Measurements from ENCODE around the gene MSH5.
A peak's percentile ranks its signal among the peaks of the same experiment; 100 is the strongest.
"Not testable (repeated sequence)": the region's sequence is repeated elsewhere in the genome, so short reads cannot be mapped to it uniquely, and the experiment has no call there.

MSH5 gene

GRCh38 chr6:31781244-31782125 is 41.7 kb downstream of the MSH5 start:
- no peak for DNase-seq

GRCh38 chr6:31782126-31782855 is 42.5 kb downstream of the MSH5 start:
- DNase-seq: no peak

DNA sequence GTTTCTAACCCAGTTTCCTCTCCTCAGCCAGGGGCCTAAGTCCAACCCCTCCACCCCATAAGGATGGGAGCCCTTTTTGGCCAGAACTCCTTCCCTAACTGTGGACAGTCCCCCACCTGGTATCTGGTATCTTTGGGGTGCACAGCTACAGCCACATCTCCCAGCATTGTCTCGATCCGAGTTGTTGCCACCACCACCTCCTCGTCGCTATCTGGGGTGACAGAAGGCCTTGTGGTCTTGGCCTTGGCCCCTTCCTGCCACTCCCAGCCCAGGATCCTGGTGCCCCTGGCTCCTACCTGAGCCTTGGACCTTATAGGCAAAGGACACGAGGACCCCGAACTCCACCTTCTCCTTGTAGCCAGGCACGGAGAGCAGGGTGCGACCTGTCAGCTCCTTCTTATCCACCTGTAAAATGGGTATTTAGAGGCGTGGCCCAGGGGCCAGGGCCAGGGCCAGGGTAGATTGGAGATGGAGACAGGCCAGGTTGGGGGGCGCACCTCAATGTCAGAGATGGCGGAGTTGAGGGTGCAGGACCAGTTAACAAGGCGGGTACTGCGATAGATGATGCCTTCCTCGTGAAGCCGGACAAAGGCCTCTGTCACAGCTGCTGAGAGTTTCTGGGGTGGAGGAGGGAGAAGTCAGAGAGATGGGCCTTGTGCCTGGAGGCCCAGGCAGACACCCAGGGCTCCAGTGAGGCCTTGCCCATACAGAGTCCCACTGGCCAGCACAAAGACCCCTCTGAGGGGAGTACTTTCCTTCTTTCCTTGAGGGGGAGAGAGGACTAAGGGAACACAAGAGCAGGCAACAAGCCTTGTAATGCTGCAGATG is 44.5 kb downstream of the MSH5 start:
- DNase-seq: no peak

DNA sequence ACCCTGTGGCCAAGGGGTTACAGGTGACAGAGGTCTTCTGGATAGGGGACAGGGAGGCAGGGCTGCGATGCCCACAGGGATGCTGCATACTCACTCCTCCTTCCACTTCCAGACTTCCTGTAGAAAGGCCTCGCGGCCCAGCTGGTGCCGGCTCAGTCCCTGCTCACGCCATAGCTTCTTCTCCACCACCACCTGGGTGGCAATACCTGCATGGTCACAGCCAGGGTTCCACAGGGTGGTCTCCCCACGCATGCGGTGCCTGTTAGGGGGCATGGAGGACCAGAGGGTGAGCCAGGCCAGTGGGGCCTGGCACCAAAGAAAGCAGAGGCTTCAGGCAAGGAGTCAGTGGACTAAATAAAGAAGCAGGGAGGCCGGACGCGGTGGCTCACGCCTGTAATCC is 45.7 kb downstream of the MSH5 start:
- DNase-seq: no peak

DNA sequence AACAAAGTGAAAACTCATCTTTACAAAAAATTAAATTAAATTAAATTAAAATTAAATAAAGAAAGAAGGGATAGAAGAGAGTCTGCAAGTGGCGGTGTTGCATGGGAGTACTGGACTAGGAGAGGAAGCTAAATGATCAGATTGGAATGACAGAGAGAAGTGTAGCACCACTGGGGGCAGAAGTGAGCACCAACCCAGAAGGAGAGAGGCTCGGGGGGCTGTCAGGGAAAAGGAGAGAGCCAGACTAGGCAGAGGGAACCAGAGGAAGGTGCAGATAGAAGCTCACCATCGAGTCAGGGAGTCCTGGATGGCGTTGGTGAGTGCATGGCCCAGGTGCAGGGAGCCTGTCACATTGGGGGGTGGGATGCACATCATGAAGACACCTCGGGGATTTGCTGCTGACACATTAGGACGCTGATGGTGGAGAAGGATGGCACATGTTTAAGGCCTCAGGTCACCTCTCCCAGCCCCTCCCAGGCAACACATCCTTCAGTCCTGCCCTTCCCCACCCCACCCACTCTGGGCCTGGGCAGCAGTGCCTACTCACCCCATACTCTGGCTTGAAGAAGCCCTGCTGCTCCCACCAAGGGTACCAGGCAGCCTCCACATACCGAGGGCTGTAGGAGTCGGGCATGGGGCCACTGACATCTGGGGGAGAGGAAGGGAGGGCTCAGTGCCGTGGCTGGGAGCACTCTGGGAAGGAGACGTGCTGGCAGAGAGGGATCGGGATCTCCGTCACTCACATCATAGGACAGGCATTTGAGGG is 51.7 kb downstream of the MSH5 start:
- DNase-seq: no peak

- DNase-seq: no peak
Measured at GRCh38 chr6:31792090-31792374, 52.2 kb downstream of the MSH5 start.

- no peak for DNase-seq
Measured at GRCh38 chr6:31792761-31793171, 53.0 kb downstream of the MSH5 start.

- DNase-seq: not testable (repeated sequence)
Measured at GRCh38 chr6:31793927-31794245, 54.1 kb downstream of the MSH5 start.

DNA sequence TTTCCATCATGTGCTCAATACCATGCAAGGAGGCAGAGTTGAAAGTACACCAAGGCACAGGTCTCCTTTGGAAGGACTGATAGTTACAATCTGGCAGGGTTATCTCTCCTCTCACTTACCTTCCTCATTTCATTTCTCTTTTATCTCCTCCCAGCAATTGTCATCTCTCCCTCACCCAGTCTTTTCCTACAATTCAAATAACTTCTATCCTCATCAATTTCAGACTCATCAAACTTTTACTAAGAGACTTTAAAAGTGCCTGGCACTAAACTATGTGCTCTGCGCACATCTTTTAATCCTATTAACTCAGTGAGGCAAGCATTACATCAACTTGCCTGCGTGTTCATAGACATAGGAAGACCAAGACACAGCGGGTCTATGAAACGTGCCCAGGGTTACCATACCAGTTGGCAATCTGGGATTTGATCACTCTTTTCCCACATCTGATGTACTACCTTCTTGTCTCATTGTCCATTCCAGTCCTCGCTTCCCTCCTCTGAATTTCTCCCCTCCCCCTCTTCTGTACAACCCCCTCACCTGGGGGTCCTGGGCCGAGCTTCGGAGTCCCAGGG is 54.6 kb downstream of the MSH5 start:
- no peak for DNase-seq

- DNase-seq: peak; percentile 88
Measured at GRCh38 chr6:31794866-31795615, 55.2 kb downstream of the MSH5 start.

DNA sequence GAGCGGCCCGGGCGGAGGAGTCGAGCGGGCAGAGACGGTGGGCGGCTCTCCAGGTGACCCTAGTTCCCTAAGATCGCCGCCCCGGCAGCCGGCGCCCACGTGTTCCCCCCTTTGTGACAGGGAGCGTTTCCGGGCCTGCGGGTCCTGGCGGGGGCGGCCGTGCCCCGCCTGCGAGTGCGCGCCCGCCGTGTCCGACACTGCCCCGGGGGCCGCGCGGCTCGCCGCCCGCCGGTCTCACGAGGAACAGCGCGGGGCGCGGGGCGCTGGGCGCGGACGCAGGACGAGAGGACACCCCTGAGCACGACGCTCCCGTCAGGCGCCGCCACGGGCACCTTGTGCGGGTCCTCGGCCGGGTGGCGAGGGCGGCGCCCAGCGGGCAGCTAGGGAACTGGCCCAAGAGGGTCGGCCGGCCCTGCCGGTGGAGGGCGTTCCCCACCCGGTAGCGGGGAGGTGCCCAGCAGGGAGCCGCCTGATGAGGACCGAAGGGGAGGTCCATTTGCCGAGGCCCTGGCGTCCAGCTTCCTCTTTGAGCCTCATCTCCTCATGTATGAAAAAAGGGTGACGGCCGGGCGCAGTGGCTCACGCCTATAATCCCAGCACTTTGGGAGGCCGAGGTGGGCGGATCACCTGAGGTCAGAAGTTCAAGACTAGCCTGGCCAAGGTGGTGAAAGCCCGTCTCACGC is 56.0 kb downstream of the MSH5 start, which contains the start of gene VARS1:
VARS1 (minus strand) TSS at position 137 of the 683 bp plus-strand sequence. CDS start 535 bp downstream, outside the sequence.
- peak; percentile 95 for DNase-seq

DNA sequence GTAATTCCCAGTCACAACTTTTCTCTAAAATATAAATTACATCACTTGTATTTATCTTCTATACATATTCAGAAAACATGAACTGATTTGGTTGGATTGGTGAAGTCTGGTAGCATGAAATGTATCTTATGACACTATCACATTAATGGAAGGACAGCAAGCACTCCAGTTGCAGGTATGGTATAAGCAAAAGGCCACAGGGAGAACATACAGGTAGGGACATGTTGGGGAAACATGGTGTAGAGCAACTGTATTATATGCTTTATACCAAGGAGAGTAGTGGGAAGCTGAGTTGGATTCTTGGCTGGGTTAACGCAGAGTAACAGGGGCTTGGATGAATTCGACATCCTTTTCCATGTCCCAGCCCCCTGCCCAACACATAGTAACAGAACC is 57.2 kb downstream of the MSH5 start:
- no peak for DNase-seq

DNA sequence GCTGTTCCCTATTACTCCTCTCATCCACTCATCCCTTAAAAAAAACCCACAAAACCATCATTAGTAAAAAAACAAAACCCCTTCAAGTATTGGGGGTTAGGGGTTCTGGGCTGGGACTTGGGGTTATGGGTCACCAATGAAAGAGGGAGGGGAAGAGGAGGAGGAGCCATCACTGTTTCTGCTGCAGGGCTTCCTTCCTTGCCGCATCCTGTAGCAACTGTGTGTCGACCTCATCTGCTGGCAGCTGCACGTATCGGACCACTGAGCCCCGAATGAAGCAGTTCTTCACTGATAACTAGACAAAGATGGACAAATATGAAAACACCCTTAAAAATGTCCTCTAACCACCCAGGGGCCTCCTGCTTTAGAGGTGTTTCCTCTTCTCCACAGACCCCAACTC is 57.8 kb downstream of the MSH5 start:
- no peak for DNase-seq

GRCh38 chr6:31799781-31800180 is 60.0 kb downstream of the MSH5 start:
- DNase-seq: no peak

DNA sequence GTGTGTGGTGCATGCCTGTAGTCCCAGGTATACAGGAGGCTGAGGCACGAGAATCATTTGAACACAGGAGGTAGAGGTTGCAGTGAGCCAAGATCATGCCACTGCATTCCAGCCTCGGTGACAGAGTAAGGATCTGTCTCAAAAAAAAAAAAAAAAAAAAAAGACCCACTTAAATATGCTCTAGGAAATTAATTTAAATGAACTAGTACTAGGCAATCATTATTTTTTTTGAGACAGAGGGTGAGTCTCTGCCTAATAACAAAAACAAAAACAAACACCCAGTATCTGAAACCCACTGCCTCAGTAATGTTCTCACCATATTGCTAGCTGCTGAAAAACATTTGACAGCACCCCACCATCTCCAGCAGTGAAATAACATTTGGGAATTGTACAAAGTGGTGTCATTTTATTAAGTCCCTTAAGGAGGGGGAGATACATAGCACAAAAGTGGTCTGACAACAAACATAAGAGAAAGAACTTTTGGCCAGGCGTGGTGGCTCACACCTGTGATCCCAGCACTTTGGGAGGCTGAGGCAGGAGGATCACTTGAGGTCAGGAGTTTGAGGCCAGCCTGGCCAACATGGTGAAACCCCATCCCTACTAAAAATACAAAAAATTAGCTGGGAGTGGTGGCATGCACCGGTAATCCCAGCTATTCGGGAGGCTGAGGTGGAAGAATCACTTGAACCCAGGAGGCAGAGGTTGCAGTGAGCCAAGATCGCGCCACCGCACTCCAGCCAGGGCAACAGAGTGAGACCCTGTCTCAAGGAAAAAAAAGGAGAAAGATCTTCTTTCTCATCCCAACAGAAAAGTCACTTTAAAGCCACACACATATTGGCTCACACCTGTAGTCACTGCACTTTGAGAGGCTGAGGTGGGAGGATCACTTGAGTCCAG is 61.5 kb downstream of the MSH5 start:
- DNase-seq: not testable (repeated sequence)

DNA sequence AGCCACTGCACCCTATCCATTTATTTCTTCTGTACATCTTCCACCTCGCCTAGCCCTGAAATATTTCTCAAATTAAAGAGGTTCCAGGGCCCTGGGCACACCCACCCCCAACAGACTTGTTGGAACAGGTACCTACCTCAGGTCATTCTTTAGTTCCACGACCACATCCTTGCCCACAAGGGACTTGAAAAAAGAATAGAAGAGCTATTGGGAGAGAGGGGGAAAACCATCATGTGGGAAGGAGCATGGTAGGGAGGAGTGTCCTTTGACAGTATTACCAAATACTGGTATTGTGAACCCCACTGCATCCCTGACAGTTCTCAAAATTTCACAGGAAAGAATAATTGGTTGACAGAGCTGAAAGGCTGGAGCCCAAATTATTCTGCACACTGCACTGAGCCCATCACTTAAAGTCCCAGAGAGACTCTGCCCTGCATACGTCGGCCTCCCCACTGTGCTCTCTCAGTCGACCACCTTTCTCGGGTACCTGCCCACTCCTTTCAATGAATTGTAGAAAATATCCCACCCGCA is 66.2 kb downstream of the MSH5 start:
- peak; percentile 68 for DNase-seq

GRCh38 chr6:31806470-31807272 is 66.9 kb downstream of the MSH5 start, which contains the start of gene LSM2:
TSS of gene LSM2 (minus strand) at chr6:31806966. CDS start at chr6:31806757, 209 bp downstream.
- DNase-seq: peak; percentile 98

DNA sequence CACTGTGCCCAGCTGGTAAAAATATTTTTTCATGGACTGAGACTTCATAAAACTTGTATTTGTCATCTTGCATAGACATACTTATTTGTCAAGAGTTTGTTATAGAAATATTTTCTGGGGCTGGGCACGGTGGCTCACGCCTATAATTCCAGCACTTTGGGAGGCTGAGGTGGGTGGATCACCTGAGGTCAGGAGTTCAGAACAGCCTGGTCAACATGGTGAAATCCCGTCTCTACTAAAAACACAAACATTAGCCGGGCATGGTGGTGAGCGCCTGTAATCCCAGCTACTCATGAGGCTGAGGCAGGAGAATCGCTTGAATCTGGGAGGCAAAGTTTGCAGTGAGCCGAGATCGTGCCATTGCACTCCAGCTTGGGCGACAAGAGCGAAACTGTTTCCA is 68.8 kb downstream of the MSH5 start:
- DNase-seq: not testable (repeated sequence)

DNA sequence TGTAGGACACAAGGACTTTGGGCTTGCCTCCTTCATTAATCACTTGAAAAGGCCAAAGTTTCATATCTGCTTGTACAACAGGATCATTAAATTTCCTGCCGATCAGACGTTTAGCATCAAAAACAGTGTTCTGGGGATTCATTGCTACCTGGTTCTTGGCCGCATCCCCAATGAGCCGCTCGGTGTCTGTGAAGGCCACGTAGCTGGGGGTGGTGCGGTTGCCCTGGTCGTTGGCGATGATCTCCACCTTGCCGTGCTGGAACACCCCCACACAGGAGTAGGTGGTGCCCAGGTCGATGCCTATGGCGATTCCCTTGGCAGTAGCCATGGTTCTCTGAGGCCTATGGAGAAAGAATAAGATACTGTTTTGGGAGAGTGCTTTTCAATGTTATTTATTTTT is 71.8 kb downstream of the MSH5 start:
- no peak for DNase-seq
